HG03280 (cell line): ENCODE data around the gene UBE2U.

Experiments
- ATAC-seq: cut with Tn5 transposase; IDR thresholded peaks from one replicate; pipeline ENCODE4 v1.9.1; 2021; ENCODE audit warnings: mild to moderate bottlenecking, moderate library complexity; ENCODE audit not compliant: unreplicated experiment

Gene UBE2U

DNA sequence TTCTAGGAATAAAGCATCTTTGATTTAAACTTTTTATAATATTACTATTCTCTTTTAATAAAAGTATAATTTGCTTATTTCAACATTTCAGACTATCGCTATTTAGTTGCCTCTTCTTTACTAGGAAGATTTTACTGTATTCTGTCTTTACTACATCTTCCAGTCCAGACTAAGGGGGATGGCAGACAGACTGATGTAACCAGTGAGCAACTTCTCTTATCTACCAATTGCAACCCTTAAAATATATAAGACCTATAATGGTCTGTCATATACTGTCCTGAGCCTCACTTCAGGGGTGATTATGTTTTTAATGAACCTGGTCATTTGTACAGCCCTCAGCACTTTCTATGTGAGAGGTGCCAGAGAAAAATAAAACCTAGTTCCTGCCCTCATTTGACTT, 87.0 kb downstream of the UBE2U start:
- ATAC-seq: no peak

DNA sequence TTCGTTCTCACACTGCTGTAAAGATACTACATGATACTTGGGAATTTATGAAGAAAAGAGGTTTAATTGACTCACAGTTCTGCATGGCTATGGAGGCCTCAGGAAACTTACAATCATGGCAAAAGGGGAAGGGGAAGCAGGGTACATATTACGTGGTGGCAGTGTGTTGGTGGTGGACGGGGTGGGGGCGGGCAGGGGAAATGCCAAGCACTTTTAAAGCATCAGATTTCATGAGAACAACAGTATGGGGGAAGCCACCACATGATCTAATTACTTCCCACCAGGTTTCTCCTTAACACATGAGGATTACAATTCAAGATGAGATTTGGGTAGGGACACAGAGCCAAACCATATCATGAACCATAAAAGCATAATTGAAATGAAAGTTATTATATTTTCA, 88.5 kb downstream of the UBE2U start:
- ATAC-seq: no peak

DNA sequence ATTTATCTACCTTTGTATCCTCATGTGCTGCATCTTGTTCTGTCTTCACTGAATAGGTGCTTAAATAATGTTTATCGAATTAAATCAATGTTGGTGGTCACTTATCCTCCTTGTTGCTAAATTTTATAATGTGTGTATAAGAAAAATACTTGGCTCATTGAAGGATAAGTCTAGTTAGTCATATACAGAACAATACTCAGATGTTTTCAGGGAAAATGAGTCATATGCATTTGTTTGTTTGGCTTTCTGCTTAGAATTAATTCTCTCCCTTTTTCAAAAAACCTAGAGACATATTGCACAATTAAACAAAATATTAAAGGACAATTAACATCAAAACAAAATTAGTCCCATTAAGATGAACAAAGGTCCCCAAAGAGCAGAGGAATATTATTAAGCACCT, 89.0 kb downstream of the UBE2U start:
- ATAC-seq: no peak

DNA sequence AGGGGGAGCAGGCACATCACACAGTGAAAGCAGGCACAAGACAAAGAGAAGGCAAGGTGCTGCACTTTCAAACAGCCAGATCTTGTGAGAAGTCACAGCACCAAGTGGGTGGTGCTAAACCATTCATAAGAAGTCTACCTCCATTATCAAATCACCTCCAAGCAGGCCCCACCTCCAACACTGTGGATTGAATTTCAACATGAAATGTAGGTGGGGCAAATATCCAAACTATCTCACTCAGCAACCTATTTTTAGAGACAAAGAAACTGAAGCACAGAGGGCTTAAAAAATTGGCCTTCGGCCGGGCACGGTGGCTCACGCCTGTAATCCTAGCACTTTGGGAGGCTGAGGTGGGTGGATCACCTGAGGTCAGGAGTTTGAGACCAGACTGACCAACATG, 90.4 kb downstream of the UBE2U start:
- no peak for ATAC-seq

DNA sequence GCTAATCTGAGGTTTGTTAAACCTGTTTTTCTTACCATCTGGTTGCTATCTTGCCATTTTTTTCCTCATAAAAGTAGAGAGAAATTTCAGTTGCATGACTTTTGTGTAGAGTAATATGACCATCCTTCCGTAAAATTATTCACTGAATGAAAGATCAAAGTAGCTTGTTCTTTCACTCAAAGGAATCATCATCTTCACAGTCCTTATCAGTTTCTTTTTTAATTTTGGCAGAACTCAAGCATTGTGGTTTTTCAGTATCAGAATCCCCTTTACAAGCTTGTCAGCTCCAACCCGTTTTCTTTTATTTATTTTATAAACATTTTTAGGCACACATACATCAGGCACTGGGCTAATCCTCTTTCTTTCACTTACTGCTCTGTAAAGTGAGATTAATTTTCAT, 91.7 kb downstream of the UBE2U start:
- no peak for ATAC-seq

DNA sequence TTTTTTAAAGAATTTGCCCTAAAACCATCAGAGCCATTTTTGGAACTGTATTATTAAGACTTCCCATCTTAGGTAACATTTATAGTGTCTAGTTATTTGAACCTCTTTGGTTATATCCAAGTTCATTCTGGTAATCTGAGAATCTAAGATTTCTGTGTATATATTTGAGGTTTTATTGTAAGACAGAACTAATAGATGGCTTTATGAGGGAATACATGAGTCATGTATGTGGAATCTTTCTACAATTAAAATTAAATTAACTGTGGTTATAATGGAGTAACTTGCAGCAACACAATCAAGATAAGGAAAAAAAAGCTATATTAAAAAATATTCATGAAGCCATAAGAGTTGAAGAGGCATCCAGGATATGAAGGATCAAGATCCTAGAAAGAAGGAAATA, 92.1 kb downstream of the UBE2U start:
- ATAC-seq: no peak

DNA sequence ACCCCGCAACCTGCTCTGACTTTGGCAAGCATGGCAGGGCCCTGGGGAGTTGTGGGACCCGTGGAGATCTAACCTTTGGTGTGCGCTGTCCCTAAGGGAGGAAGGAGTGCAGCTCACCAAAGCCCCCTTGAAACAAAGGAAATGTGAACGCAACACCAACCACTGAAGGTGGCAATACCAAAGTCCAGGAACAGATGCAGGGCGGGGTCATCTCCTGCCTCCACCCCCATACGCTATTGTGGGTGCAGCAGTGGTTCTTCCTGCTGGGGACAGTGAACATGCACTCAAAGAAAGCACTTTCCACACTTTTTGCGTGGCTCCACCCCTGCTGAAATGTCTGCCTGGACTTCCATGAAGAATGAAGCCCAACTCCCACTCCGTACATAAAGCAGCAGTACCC, 93.0 kb downstream of the UBE2U start:
- ATAC-seq: no peak

DNA sequence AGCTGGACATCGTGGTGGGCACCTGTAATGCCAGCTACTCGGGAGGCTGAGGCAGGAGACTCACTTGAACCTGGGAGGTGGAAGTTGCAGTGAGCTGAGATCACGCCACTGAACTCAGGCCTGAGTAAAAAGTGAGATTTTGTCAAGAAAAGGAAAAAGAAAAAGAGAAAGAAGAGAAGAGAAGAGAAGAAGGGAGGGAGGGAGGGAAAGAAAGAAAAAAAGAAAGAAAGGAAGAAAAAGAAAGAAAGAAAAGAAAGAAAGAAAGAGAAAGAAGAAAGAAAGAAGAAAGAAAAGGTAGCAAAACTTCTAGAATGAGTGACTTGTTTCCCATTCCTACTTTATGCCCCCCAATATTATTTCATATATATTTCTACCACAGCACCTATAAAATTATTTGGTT, 98.8 kb downstream of the UBE2U start:
- no peak for ATAC-seq

DNA sequence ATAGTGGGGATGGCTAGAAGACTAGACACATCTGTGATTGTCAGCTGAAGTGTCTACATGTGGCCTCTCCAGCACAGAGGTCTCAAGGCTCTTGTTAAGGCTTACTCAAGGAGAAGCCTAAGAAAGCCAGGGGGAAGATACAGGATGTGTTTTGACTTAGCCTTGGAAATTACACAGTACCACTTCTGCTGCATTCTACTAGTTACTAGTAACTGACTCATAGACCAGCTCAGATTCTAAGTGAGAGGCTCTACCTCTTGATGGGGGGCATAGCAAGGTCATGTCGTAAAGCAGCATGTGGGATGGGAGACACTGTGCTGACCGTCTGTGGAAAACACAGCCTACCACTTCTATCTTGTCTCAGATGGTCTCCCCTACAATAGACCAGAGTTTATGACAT, 99.5 kb downstream of the UBE2U start:
- ATAC-seq: no peak

DNA sequence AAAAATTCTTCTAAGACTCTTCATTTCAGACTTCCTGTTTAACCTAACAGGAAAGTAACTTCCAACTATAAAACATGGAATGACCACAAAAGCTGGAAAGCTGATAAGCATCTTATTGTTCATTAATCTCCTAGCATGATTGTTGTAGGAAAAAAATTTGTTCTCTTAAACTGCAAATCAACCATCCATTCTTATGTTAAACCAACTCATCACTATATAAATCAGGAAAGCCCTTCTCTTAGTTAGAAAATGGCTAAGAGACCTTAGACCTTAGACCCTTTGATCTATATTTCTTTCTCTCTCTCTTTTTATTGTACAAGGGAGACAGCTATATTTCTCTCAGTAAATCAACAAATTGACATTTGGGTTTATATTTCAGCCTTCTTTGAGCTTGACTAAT, 101.4 kb downstream of the UBE2U start:
- no peak for ATAC-seq

DNA sequence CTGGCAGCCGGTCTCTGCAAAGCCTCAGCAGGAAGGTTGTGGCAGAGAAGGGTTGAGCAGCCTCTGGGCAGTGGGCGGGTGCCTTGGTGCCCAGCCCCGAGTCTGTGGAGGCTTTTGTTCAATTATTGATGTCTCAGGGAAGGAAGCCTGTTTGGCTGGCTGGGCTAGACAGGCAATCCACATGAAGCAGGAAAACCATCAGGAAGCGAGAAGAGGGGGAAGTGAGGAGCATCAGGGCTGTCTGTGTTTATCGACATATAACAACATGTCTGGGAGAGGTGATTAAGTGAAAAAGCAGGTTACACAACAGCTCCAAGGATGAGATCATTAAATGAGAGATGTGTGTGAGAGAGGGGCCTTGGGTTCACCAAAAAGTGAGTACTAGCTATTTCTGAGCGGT, 105.4 kb downstream of the UBE2U start:
- ATAC-seq: no peak

DNA sequence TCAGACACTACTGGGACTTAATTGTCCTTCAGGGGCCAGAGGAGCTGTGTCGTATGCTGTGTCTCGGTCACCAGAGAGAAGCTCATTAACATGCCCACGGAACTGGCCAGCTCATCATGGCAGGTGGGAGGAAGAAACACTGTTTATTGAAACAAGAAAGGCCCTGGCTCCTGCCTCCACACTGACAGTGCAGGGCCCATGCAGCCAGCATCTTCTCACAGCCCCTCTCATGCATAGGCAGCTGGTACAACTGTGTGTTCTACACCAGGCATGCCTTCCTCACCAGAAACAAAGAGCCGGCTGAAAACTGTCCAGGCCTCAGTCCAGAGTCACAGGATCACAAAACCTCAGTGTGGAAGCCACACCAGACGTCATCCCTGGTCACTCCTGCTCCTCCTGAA, 106.0 kb downstream of the UBE2U start:
- no peak for ATAC-seq

DNA sequence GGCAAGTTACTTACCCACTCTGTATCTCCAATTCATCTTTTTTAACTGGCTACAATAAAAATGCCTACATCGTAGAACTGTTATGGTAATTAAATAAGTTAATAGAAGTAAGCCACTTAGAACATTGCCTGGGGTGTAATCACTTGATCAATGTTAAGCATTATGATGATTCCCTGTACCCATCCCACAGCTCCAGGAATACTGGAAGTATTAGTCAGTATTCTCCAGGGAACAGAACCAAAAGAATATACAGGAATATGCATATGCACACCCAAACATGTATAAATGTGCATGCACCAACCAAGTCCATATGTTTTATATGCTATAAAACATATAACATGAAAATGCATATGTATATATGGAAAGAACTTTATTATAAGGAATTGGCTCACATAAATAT, 107.3 kb downstream of the UBE2U start:
- ATAC-seq: no peak

DNA sequence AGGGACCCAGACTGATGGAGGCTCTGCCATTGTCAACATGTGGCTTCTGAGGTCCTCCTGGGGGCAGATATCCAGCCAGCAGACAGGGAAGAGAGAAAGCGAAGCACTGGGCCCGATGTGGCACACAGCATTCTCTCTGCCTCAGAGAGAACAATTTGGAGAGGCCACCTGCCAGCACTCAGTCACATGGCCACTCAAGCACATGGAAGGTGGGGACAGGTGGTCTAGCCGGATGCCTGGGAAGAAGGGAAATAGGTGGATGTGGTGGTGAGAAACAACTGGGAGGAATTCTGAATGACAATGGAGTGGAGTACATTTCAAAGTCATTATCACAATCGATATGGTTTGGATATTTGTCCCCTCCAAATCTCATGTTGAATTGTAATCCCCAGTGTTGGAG, 109.0 kb downstream of the UBE2U start:
- ATAC-seq: no peak

DNA sequence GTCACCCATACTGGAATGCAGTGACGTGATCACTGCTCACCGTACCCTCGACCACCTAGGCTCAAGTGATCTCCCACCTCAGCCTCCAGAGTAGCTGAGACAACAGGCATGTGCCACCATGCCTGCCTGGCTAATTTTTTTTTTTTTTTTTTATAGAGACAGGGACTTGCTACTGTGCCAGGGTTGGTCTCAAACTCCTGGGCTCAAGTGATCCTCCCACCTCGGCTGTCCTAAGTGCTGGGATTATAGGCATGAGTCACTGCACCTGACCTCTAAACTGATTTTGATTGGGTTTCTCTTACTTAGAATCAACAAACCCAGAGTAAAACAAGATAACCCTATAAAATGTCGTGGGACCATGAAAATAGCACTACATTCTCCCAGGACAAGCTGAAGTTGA, 112.0 kb downstream of the UBE2U start:
- ATAC-seq: no peak
